HG03066 (cell line): ENCODE data around the gene PTPN7.
A peak's percentile ranks its signal among the peaks of the same experiment; 100 is the strongest.
"Not testable (repeated sequence)": the region's sequence is repeated elsewhere in the genome, so short reads cannot be mapped to it uniquely, and the experiment has no call there.

Experiments
- ATAC-seq: cut with Tn5 transposase; IDR thresholded peaks from one replicate; pipeline ENCODE4 v1.9.1; 2021; ENCODE audit warnings: low read depth; ENCODE audit not compliant: unreplicated experiment

The PTPN7 gene

DNA sequence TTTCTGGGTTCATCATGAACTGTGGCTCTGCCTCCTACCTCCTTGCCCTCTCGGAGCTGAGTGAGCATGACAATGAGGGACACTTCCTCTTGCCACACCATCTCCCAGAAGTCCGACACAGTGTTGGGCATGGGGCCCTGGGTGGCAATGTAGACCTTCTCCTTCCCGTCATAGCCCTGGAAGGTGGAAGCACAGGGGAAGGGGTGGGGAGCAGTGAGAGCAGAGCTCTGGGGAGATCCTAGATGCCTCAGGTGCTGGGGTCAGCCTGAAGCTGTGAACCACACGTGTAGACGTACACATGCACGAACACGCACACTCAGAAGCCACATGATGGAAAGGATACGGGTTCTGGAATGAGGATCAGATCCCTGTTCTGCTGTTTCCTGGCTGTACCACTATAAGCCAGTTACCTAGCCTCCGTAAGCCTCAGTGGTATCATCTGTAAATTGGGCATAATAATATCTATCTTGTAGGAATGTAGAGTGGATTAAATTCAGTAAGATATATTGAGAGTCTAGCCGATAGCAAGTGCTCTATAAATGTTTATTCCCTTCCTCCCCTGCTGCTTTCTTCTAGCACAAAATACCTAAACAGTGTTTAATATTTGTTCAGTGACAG, 6.1 kb downstream of the PTPN7 start:
- no peak for ATAC-seq

DNA sequence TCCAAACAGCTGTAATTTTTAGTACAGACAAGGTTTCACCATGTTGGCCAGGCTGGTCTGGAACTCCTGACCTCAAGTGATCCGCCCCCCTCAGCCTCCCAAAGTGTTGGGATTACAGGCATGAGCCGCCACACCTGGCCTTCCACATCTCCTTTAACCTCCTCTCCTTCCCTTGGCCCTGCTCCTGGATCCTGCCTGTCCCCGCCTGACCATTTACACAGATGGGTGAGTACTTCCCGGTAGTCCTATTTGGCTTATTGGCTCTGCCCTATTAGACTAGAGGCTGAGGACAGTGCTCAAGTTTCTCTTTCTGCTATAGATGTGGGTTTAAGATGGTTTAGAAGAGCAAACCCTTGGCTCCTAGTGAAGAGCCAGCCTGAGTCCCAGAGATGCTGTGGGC, 7.1 kb downstream of the PTPN7 start:
- no peak for ATAC-seq

DNA sequence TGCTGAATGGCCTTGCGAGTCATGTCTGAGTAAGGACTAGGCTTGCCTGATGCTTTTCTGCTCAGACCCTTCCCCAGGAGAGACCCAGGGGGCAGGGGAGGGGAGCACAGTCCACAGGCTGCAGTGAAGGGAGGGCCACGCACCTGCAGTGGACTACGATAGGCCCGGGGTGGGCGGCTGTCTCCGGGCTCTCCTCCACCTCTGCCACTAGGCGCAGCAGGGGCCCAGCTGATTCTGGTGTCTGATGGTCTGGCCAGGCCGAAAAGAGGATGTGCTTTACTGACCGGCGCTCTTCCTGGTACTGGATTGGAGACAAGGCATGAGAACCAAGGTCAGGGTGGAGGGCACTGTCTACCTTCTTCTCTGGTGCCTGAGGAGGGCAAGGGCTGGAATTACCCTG, 8.0 kb downstream of the PTPN7 start:
- no peak for ATAC-seq

DNA sequence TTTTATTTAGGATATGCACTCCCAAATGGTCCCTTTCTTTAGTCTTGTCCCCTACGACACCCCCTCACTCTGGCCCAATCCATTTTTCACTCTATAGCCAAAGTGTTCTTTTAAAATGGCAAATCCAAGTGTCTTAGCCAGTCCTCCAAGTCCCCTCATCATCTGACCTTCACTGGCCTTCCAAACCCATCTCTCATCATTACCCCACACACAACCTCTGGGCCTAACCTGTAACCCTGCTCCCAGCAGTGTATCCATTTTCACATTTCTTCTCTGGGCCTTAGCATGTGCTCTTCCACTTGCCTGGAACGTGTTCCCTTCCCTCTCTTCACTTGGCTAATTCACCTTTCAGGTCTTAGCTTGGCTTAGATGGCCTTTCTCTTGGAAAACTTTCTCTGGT, 9.4 kb downstream of the PTPN7 start:
- no peak for ATAC-seq

DNA sequence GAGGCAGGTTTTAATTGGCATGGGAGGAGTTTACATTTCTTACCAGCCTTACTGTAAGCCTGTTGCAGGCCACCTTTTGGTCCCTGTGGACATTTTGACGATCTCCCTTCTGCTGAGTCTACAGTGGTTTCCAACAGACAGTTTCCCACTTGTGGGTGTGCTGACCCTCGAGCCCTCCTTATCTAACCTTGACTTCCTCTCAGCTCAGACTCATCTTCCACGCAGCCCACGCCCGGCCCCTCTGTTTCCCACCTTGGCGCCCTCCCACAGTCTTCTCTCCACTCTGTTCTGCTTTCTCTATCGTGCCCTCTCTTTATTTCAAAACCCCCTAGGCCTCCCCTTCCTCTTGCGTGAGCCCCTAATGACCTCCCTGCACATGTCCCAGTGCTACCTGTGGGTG, 9.8 kb downstream of the PTPN7 start:
- ATAC-seq = no peak

DNA sequence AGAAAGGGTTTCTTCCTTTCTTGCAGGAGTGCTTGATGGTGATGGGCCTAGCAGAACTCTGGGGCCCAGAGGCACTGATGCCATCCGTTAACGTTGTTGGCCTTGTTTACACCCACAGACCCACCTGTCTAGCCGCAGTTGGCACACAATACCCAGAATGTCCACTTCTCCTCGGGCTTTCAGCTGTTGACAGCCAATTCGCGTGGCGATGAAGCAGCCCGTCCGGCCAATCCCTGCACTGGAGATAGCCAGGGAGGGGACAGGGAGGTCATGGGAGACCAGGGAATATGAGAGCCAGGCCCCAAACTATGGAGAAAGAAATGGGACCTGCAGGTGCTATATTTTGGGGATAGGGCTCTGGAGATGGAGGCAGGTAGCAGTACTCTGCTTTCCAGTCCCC, 10.2 kb downstream of the PTPN7 start:
- ATAC-seq = no peak

DNA sequence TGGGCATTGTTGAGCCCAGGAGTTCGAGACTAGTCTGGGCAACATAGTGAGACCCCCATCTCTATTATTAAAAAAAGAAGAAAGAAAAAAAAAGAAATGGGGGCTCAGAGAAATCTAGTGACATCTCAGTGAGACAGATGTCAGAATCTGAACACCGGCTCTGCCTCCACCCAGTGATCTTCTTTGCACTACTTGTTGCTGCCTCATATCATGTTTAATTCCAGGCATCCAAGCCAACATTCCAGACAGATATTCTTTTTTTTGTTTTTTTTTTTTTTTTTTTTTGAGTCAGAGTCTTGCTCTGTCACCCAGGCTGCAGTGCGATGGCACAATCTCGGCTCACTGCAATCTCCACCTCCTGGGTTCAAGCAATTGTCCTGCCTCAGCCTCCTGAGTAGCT, 10.8 kb downstream of the PTPN7 start:
- no peak for ATAC-seq

DNA sequence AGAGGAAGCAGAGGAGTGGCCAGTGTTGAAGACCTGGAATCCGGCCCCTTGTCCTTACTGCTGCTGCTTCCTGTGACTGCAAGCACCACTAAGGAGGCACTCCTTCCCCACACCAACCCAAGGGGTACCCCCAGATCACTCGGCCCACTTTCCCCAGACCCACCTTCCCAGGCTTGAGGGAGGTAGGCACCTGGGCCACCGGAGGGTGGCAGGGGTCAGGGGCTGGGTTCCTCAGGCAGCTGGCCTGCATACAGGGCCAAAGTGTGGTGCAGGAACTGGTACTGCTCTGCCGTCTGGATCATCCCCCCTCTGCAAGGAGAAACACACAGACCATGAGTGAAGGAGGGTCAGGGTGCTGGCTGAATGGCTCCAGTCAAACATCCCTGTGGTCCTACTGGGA, 12.0 kb downstream of the PTPN7 start:
- no peak for ATAC-seq

DNA sequence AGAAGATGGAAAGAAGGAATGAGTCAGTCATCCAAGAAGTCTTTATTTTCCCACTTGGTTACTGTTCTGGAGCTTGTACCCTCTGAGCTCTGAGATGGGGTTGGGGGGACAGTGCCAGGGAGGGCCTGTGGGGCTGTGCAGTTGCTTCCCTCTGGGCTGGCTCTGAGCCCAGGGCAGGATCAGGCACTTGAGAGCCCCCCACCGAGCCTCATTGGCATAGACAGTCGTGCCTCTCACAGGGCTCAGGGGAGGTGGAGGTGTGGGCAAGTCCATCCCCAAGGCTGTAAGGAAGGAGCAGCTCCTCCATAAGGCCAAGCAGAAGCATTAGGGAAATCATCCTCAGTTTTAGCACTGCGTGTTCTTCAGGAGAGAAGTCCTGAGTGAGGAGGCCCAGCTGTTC, 13.4 kb downstream of the PTPN7 start:
- no peak for ATAC-seq

DNA sequence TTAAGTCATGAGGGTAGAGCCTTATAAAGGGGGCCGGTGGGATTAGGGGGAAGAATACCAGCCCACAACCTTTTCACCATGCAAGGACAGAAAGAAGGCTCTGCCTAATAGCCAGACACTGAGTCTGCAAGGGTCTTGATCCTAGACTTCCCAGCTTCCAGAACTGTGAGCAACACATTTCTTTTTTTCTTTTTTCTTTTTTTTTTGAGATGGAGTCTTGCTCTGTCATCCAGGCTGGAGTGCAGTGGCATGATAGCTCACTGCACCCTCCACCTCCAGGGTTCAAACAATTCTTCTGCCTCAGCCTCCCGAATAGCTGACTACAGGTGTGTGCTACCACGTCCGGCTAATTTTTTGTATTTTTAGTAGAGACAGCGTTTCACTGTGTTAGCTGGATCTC, 14.1 kb downstream of the PTPN7 start:
- no peak for ATAC-seq

DNA sequence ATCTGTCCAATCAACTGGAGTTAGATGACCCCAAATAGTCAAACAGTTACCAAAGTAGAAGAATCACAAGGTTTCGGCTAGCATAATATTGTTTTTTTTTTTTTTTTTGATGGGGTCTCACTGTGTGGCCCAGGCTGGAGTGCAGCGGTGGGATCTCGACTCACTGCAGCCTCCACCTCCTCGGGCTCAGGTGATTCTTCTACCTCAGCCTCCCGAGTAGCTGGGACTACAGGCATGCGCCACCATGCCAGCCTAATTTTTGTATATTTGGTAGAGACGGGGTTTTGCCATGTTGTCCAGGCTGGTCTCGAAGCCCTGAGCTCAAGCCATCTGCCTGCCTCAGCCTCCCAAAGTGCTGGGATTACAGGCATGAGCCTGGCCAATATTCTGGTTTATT, 14.7 kb downstream of the PTPN7 start:
- not testable (repeated sequence) for ATAC-seq

DNA sequence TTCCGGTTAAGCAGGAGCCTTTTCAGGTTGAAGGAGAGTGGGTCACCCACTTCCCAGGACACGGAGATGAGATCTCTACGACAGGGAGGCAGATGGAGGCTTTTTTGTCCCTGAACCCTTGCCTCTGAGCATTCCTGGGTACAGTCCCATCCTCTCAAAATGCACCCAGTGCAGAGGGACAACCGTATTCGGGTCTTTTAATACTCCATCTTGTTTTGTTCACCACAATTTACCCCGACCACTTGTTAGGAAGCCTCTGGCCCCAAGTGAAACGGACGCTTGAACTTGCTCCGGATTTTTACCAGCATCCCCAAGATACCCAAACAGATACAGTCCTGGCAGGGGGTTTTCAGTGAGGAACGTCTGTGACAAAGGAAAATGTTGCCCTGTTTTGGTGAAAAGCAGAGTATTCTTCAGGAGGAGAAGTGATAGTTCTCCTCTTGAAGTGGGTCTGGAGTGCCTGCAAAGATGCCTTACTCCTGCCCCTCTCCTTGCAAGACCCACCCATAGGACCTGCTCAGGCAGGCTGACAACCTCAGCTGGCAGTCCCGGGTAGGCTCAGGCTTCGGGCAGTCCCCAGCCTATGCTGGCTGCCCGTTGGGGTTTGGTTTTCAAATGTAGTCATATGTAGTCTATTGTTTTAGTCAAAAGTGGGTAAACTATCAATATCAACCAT, 15.2 kb downstream of the PTPN7 start:
- ATAC-seq = no peak

DNA sequence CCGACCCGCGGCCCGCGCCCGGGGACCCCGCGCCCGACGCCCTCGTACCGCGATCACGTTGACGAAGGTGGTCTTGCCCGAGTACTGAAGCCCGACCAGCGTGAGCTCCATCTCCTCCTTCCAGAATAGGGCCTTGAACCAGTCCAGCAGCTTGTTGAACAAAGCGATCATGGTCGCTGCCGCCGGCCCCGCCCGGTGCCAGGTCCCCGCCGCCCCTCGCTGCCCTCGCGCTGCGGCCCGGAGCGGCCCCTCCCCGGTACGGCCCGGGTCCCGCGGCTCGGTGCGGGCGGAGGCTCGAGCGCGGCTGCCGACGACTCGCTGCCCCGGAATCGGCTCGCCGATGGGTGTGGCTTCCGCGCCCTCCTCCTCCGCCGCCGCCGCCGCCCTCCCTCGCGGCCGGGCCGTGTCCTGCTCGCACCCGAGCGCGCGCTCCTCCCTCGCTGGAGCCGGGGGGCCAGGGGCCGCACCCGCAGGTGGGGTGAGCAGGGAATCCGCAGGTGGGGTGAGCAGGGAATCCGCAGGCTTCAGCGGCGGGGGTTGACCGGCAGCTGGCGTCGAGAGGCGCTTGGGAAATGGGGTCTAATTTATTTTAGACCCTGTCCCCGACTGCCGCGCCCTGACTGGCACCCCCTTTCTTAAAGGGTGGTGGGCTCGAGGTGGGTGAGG, 15.9 kb downstream of the PTPN7 start, which contains the start of gene ARL8A:
Gene ARL8A, minus strand, starts transcription at position 336 of the 666 bp plus-strand sequence. Its CDS starts 165 bp downstream, at position 171.
- ATAC-seq = peak; percentile 53

DNA sequence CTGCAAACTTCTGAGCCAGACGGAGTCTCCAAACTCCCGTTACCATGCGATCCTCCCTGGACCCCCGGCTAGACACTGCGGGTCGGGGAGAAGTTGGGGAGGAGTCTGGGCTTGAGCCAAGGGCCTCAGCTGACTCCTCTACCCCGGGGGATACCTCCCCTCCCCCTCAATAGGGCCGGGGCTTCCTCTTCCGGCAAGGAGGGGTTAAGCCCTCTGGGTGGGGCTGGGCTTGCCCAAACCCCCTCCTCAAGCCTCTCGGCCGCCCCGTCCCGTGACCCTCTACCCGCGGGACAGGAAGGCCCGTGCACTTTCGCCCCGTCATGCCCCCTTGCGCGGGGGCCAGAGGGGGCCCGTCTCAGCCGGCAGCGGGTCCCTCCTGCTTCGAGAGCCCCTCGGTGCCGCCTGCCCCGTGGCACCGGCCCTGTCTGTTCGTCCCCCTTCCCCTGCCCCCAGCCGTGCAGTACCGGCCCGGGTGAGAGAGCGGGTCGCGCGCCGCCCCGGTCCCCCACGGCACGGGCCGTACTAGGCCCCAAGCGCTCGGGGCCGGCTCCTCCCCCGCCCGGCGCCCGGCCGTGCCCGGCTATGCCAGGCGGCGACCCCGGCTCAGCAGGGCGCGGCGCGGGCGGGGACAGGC, 16.5 kb downstream of the PTPN7 start:
- peak; percentile 38 for ATAC-seq

DNA sequence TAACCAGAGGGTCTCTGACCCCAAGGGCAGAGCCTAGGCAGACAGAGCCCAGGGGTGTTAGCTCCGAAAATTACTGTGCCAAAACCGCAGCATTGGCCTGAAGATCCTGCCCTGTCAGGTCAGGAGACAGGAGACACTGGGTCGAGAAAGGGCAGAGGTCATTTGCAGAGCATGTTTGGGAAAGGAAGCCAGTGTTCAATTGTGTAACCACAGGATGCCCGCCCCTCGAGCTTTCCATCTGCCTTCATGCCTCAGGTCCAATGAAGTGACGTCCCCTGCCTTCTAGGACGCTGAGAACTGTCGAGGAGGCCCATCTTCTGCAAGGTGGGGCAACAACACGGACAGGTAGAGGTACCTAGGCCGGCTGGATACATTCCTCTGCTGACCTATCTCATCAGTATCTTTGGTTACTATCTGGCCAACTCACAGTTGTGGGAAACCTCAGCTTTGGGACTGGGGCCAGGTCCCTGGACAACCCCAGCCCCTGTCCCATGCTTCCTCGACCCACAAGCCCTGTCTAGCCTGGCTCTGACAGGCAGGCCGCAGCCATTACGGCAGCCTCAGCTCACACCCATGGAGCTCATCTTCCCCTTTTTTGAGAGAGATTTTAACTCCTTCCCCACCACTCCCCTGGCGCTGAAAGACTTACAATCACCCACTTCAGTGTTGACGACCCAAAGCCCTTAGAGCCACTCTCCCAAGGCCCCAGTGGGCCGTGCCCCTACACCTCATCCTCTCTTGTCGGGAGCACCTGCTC, 17.2 kb downstream of the PTPN7 start:
- ATAC-seq = peak; percentile 30

DNA sequence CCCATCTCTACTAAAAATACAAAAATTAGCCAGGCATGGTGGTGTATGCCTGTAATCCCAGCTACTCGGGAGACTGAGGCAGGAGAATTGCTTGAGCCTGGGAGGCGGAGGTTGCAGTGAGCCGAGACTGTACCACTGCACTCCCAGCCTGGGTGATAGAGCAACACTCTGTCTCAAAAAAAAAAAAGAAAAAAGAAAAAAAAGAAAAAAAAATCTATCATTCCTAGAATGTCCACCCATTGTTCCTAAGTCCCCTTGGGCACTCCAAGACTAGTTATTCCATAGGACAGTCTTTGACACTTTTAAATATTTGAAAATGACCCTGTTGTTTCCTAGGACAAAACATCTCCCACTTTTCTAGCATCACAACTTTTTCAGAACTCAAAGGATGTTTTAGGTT, 18.9 kb downstream of the PTPN7 start:
- not testable (repeated sequence) for ATAC-seq

DNA sequence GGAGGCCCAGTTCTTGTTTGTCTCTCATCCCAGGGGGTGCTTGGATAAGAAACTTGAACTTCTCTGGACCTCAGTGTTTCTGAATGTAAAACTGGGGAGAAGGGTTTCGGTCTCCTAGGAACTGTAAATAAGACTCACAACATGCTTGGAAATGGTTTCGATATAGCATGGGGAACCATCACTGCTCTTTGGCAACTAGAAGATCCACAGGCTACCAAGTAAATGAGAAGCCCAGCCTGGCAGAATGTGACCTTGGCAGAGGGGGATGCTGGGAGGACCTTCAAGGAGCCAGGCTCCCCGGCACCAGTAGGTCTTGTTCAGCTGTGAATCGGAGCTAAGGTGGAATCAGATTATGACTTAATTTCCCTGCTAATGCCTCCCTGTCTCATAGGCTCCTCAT, 19.6 kb downstream of the PTPN7 start:
- no peak for ATAC-seq

DNA sequence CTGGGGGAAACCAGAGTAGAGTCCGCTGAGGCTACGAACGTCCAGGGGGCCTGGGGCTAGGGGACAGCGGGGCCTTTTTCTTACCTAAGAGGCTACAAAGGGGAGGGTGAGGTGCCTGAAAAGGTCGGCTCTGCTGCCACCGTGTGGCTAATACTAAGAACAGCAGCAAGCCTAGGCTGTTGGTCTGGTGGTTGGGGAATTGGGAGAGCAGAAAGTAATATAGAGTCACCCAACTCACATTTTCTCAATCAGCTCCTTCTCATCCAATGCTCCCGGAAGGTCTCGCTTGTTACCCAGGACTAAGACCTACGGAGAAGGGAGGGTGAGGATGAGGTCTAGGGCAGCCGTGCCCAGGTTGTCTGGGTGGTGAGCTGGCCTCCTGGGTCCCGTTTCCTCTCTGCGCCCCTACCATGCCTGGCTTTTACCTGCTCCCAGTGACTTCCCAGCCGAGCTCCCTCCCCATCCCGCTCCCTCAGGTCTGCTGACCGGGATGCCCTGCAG, 25.1 kb downstream of the PTPN7 start:
- no peak for ATAC-seq

DNA sequence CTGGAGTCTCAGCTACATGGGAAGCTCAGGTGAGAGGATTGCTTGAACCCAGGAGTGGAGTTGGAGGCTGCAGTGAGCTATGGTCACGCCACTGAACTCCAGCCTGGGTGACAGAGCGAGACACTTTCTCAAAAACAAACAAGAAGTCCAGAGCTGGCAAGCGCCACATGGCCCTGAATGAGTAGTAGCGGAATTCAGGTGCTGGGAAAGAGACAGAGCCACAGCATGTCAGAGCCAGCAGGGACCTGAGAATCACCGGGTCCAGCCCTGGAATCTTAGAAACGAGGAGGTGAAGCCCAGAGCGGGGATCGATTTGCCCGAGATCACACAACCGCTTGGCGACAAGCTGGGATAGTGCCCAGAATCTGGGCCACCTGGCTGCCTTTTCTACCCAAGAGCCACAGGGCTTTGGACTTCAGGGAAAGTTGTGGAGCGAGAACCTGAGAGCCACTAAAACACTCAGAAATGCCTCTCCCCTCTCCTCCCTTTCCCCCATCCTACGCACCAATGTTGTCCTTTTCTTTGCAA, 25.7 kb downstream of the PTPN7 start:
- no peak for ATAC-seq

DNA sequence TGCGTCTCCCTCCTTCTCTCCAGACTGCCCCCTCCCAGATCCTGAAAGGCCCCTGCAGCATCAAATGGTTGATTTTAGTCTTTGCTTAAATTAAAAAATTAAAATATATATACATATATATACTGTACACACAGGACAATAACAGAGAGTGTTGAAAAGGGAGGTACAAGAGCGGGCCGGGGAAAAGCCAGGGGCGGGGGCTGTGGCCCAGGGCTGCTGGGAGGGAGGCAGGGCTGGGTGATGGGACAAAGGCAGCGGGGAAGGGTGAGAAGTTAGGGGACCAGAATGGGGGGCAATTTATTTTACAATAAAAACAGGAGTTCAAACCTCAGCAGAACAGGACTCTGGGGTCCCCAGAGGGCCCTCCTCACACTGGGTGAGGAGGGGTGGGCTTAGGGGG, 26.4 kb downstream of the PTPN7 start:
- ATAC-seq = no peak
